SK-N-SH treated with all-trans-retinoic acid at 6 μM for 48 hours (cell line): ENCODE data around the gene TMEM144.

Experiments
- ATAC-seq: fragments of 200-7000 bp; cut with Tn5 transposase; 3 replicates; pipeline ENCODE4 v1.9.1; 2020; ENCODE audit warnings: mild to moderate bottlenecking, moderate library complexity
- ARNTL ChIP-seq: fragments of 450-650 bp; formaldehyde crosslinking; IDR thresholded peaks from 2 replicates; pipeline ENCODE4 v1.5.0; 2020; ENCODE audit warnings: low read depth, mild to moderate bottlenecking, moderate library complexity, borderline replicate concordance
- BACH2 ChIP-seq: fragments of 250-450 bp; sonication (Bioruptor Pico); IDR thresholded peaks from 2 replicates; pipeline ENCODE4 v1.9.0; 2021; ENCODE audit warnings: mild to moderate bottlenecking, borderline replicate concordance
- CSDC2 ChIP-seq: fragments of 250-450 bp; sonication (Bioruptor Pico); IDR thresholded peaks from 2 replicates; pipeline ENCODE4 v1.5.0; 2020; ENCODE audit warnings: mild to moderate bottlenecking, moderate library complexity
- CSRNP3 ChIP-seq: fragments of 250-450 bp; sonication (Bioruptor Pico); IDR thresholded peaks from 2 replicates; pipeline ENCODE4 v1.5.1; 2021; ENCODE audit warnings: mild to moderate bottlenecking, moderate library complexity
- ESRRG ChIP-seq: fragments of 250-450 bp; sonication (Bioruptor Pico); IDR thresholded peaks from 2 replicates; pipeline ENCODE4 v1.6.1; 2021; ENCODE audit warnings: mild to moderate bottlenecking
- ISL1 ChIP-seq: fragments of 250-450 bp; sonication (Bioruptor Pico); IDR thresholded peaks from 2 replicates; pipeline ENCODE4 v2.1.2; 2022; ENCODE audit warnings: mild to moderate bottlenecking, moderate library complexity
- OSR1 ChIP-seq: fragments of 250-450 bp; sonication (Bioruptor Pico); IDR thresholded peaks from 2 replicates; pipeline ENCODE4 v1.8.0; 2022; ENCODE audit warnings: moderate library complexity, mild to moderate bottlenecking, inconsistent platforms
- PATZ1 ChIP-seq: fragments of 250-450 bp; sonication (Bioruptor Pico); IDR thresholded peaks from 2 replicates; pipeline ENCODE4 v1.8.0; 2020; ENCODE audit warnings: mild to moderate bottlenecking, moderate library complexity, borderline replicate concordance
- POU6F1 ChIP-seq: fragments of 250-450 bp; sonication (Bioruptor Pico); IDR thresholded peaks from 2 replicates; pipeline ENCODE4 v1.8.0; 2021; ENCODE audit warnings: low read depth, mild to moderate bottlenecking, moderate library complexity, borderline replicate concordance
- PPARA ChIP-seq: fragments of 250-450 bp; sonication (Bioruptor Pico); IDR thresholded peaks from 2 replicates; pipeline ENCODE4 v1.5.0; 2020; ENCODE audit warnings: mild to moderate bottlenecking, borderline replicate concordance
- RARB ChIP-seq: fragments of 250-450 bp; sonication (Bioruptor Pico); IDR thresholded peaks from 2 replicates; pipeline ENCODE4 v1.8.0; 2021; ENCODE audit warnings: mild to moderate bottlenecking, moderate library complexity
- SNAI2 ChIP-seq: fragments of 250-450 bp; sonication (Bioruptor Pico); IDR thresholded peaks from 2 replicates; pipeline ENCODE4 v1.5.0; 2020; ENCODE audit warnings: mild to moderate bottlenecking, moderate library complexity
- TCF4 ChIP-seq: fragments of 250-450 bp; sonication (Bioruptor Pico); IDR thresholded peaks from 2 replicates; pipeline ENCODE4 v1.8.0; 2021; ENCODE audit warnings: mild to moderate bottlenecking, moderate library complexity, borderline replicate concordance
- TOX ChIP-seq: fragments of 250-450 bp; sonication (Bioruptor Pico); IDR thresholded peaks from 2 replicates; pipeline ENCODE4 v1.8.0; 2021; ENCODE audit warnings: mild to moderate bottlenecking, moderate library complexity, borderline replicate concordance
- TSHZ2 ChIP-seq: fragments of 250-450 bp; sonication (Bioruptor Pico); IDR thresholded peaks from 2 replicates; pipeline ENCODE4 v1.5.0; 2020; ENCODE audit warnings: mild to moderate bottlenecking, moderate library complexity
- ZC3H10 ChIP-seq: fragments of 250-450 bp; sonication (Bioruptor Pico); IDR thresholded peaks from 2 replicates; pipeline ENCODE4 v1.5.1; 2021; ENCODE audit warnings: mild to moderate bottlenecking, moderate library complexity
- ZFP3 ChIP-seq: fragments of 250-450 bp; sonication (Bioruptor Pico); IDR thresholded peaks from 2 replicates; pipeline ENCODE4 v1.5.0; 2020; ENCODE audit warnings: mild to moderate bottlenecking, moderate library complexity
- ZFP30 ChIP-seq: fragments of 450-650 bp; formaldehyde crosslinking; IDR thresholded peaks from 2 replicates; pipeline ENCODE4 v1.5.0; 2022; ENCODE audit warnings: mild to moderate bottlenecking, moderate library complexity
- ZNF565 ChIP-seq: fragments of 450-650 bp; formaldehyde crosslinking; conservative IDR thresholded peaks from 2 replicates; pipeline ENCODE4 v1.5.0; 2020; ENCODE audit warnings: low read depth, mild to moderate bottlenecking, moderate library complexity
- ZNF70 ChIP-seq: fragments of 450-650 bp; formaldehyde crosslinking; IDR thresholded peaks from 2 replicates; pipeline ENCODE4 v1.5.0; 2020; ENCODE audit warnings: mild to moderate bottlenecking, moderate library complexity

The TMEM144 gene

GRCh38 chr4:158302076-158302866 is 92.0 kb downstream of the TMEM144 start:
- no peak for ATAC-seq
- TF ChIP-seq CSDC2 (CRISPR knock-in tag) (no peak), PPARA (CRISPR knock-in tag) (no peak), POU6F1 (CRISPR knock-in tag) (no peak), ZNF70 (no peak), TSHZ2 (CRISPR knock-in tag) (no peak), PATZ1 (CRISPR knock-in tag) (no peak), ESRRG (CRISPR knock-in tag) (no peak), RARB (no peak), ISL1 (CRISPR knock-in tag) (no peak), ZFP30 (CRISPR knock-in tag) (no peak), ZNF565 (CRISPR knock-in tag) (no peak), ZFP3 (CRISPR knock-in tag) (no peak), SNAI2 (CRISPR knock-in tag) (no peak), ZC3H10 (CRISPR knock-in tag) (no peak), TCF4 (no peak), BACH2 (CRISPR knock-in tag) (no peak), CSRNP3 (no peak), TOX (no peak)
- TF ChIP-seq, all 23 proteins: peak for 0

- no peak for ATAC-seq
- TF ChIP-seq CSRNP3 (no peak), ZC3H10 (CRISPR knock-in tag) (no peak), OSR1 (CRISPR knock-in tag) (no peak), RARB (no peak), ARNTL (CRISPR knock-in tag) (no peak), BACH2 (CRISPR knock-in tag) (no peak), TSHZ2 (CRISPR knock-in tag) (no peak), TOX (no peak), ZFP3 (CRISPR knock-in tag) (no peak), PPARA (CRISPR knock-in tag) (no peak), POU6F1 (CRISPR knock-in tag) (no peak), ZFP30 (CRISPR knock-in tag) (no peak), TCF4 (no peak), CSDC2 (CRISPR knock-in tag) (no peak), PATZ1 (CRISPR knock-in tag) (no peak), ISL1 (CRISPR knock-in tag) (no peak)
Observed at GRCh38 chr4:158304694-158305093, 94.4 kb downstream of the TMEM144 start.
